OCI-M2 (cell line): Measurements from ENCODE around the gene VANGL2.

Experiments used
- DNase-seq: peaks from one replicate; lab custom pipeline; 2025; ENCODE audit not compliant: unreplicated experiment; lab: John Stamatoyannopoulos, UW

VANGL2 gene

GRCh38 chr1:160455153-160455517 lies 54.8 kb downstream of the VANGL2 start:
- no peak for DNase-seq

GRCh38 chr1:160459056-160459455 lies 58.7 kb downstream of the VANGL2 start:
- DNase-seq: no peak

GRCh38 chr1:160459687-160460086 lies 59.3 kb downstream of the VANGL2 start:
- no peak for DNase-seq

- DNase-seq: no peak
Observed at GRCh38 chr1:160460214-160460642, 59.9 kb downstream of the VANGL2 start.

GRCh38 chr1:160460683-160461287 lies 60.4 kb downstream of the VANGL2 start:
- no peak for DNase-seq

- DNase-seq: no peak
Observed at GRCh38 chr1:160465123-160465522, 64.8 kb downstream of the VANGL2 start.

- DNase-seq: no peak
Observed at GRCh38 chr1:160466961-160467360, 66.6 kb downstream of the VANGL2 start.

GRCh38 chr1:160467576-160467975 lies 67.2 kb downstream of the VANGL2 start:
- no peak for DNase-seq

GRCh38 chr1:160471253-160471652 lies 70.9 kb downstream of the VANGL2 start:
- no peak for DNase-seq

GRCh38 chr1:160472112-160472511 lies 71.7 kb downstream of the VANGL2 start:
- DNase-seq: no peak

GRCh38 chr1:160474392-160475242 lies 74.3 kb downstream of the VANGL2 start:
- DNase-seq: no peak
